Epithelial cell of proximal tubule (primary cell): ENCODE data around the gene IL33. TPM values are rescaled to one million over a fixed set of nuclear protein-coding genes. Genes with fewer than 3 reads are reported as not detected.
A peak's percentile ranks its signal among the peaks of the same experiment; 100 is the strongest.

Experiments used
- DNase-seq: peaks from one replicate; pipeline ENCODE4 v3.0.0-alpha.2; 2011; ENCODE audit warnings: low read depth
- H3K4me3 ChIP-seq: 2 replicates; pipeline ENCODE4 v1.5.1; 2011; ENCODE audit warnings: low read depth, mild to moderate bottlenecking, low read length
- CTCF ChIP-seq: conservative IDR thresholded peaks from 2 replicates; pipeline ENCODE4 v1.5.1; 2012; ENCODE audit warnings: low read depth, mild to moderate bottlenecking, low read length
- total RNA-seq: library from RNA; depleted of rRNA; stranded (reverse); fragments of >200 nt; gene quantifications from 2 replicates; pipeline ENCODE4 v1.2.3, GENCODE V29; 2015

IL33 gene
- total RNA-seq, 1 donor from 2014 or later = 1.3 TPM

DNA sequence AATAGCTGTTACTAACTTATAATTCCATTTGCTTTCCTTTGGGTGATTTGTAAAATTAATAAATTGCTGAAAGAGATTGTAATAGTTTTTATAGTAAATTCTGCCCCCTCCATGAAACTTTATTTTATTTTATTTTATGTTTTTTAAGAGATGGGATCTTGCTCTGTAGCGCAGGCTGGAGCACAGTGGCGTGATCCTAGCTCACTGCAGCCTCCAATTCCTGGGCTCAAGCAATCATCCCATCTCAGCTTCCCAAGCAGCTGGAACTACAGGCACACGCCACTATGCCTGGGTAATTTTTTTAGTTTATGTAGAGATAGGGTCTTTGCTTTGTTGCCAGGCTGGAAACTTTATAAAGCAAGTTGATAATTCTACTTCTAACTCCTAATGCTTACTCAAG, 395 bp downstream of the IL33 start:
- TF ChIP-seq CTCF = no peak
- DNase-seq = no peak
- no peak overlapping the region for H3K4me3 ChIP-seq

GRCh38 chr9:6216951-6217350, 1.3 kb downstream of the IL33 start:
- TF ChIP-seq CTCF = no peak
- DNase-seq = no peak
- no peak overlapping the region for H3K4me3 ChIP-seq

DNA sequence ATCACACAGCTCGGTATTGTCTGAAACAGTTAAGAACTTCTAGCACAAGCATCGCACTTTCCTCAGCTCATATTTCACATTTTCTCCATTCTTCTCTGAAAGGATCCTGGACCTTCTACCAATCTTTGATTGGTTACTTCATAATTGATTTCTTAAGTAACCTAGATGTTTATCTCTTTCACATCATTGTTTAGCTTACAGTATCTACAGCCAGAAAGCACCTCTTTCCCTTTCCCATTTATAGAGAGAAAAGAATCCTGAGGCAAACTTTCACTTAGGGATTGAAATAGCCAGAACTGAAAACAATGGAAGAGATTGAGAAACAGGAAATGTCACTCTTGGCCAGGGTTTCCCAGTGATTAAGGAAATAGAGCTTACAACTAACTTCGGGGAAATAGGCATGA, 2.5 kb downstream of the IL33 start:
- no peak overlapping the region for H3K4me3 ChIP-seq
- DNase-seq = peak; percentile 13
- TF ChIP-seq CTCF = no peak

DNA sequence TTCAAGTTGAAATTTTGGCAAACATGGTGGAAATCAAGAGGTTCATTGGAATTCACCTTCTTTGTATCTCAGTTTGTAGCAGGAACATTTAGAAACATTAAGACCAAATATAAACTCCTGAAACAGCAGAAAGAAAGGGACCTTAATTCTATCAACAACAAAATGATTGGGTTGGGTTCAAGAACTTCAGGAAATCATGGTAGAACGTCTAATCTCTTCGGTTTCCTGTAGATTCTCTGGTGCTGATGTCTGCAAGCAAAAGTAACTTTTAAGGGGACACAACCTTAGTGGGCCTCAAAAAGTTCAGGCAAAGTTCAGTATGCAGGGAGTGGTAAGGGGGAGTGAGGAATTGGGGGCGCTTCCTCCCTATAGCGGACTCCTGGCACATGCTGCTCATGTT, 3.4 kb downstream of the IL33 start:
- TF ChIP-seq CTCF = no peak
- H3K4me3 ChIP-seq = no peak overlapping the region
- DNase-seq = no peak

GRCh38 chr9:6219981-6220380, 4.4 kb downstream of the IL33 start:
- H3K4me3 ChIP-seq = no peak overlapping the region
- TF ChIP-seq CTCF = no peak
- no peak for DNase-seq

DNA sequence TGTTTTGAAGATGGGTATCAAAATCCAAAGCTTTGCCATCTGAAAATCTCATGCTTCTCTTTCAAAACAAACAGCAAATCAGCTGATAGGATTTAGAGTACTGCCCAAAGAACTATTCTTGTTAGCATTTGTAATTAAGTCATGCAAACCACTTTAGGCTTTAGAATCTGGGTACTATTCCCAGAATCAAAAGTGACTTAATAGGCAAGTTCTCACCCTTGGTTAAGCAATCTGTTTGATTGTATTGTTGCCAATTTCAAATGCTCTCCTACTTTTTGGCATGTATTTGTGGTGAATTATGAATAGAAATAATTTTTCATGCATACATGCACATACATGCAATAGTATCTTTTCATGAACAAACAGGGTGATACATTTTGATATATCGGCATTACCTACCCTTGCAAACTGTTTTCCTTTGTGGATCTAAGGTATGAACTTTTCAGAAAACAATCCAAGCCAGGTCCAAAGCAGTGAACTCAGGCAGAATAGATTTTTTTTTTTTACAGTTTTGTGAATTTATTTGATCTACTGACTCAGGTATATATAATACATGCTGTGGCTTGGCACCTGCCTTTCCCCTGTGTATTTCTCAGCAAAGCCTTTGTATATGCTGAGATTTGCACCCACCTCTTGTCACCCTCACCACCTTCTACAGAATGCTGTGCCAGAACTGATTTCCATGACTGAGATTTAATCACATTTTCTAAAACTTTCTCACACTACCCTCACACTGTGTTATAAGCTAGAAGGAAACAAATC, 9.0 kb downstream of the IL33 start:
- no peak for DNase-seq
- TF ChIP-seq CTCF = no peak
- H3K4me3 ChIP-seq = no peak overlapping the region

DNA sequence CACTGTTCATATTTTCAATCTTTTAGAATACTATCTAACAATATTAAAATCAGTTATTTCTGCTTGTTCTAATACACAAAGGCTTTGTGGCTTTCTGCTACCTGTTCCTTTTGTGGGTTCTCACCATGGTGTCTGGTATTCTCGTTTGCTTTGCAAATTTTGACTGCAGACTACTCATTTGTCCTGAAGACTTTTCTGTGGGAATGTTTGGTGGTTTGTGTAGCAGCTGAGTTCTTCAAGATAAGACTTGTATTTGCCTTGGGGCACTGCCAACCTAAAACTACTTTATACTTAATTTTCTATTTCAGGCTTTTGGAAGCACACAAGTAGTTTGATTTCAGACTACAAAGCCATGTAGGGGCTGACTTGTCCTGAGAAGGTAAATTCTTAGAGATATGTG, 11.1 kb downstream of the IL33 start:
- TF ChIP-seq CTCF = no peak
- no peak overlapping the region for H3K4me3 ChIP-seq
- no peak for DNase-seq
